Breast epithelium (tissue), 4 donors: ENCODE measurements around the gene CERS5. TPM values are rescaled to one million over a fixed set of nuclear protein-coding genes. Genes with fewer than 3 reads are reported as not detected.

Experiments used
- DNase-seq, 2 donors: peaks; one replicate each; pipeline ENCODE4 v3.0.0-alpha.2; 2019; ENCODE audit warnings: low spot score in 2 of 2
- H3K27ac ChIP-seq, 2 donors: fragments of 200-600 bp; sonication (generic) in 1 of 2; one replicate each; pipeline ENCODE4 v1.5.1; 2016 to 2019; ENCODE audit warnings: mild to moderate bottlenecking in 1 of 2
- H3K27me3 ChIP-seq, 2 donors: fragments of 200-600 bp; sonication (generic) in 1 of 2; one replicate each; pipeline versions ENCODE4 v1.5.1 to v1.6.0; 2017 to 2019; ENCODE audit warnings: control low read depth in 1 of 2, mild to moderate bottlenecking in 1 of 2
- H3K36me3 ChIP-seq: fragments of 200-600 bp; one replicate; pipeline ENCODE4 v1.5.1; 2019
- H3K4me1 ChIP-seq, 2 donors: fragments of 200-600 bp; sonication (generic); one replicate each; pipeline ENCODE4 v1.5.1; 2016 to 2019; ENCODE audit warnings: control low read depth in 1 of 2
- H3K4me3 ChIP-seq, 3 donors: fragments of 200-600 bp; sonication (generic); 1 replicate in 2 of 3; 2 replicates in 1 of 3; pipeline ENCODE4 v1.5.1; 2016 to 2019; ENCODE audit warnings: mild to moderate bottlenecking in 3 of 3, moderate library complexity in 2 of 3
- H3K9me3 ChIP-seq, 2 donors: fragments of 200-600 bp; sonication (generic) in 1 of 2; one replicate each; pipeline ENCODE4 v1.5.1; 2016 to 2019; ENCODE audit warnings: control low read depth in 1 of 2
- POLR2A ChIP-seq: fragments of 450-650 bp; IDR thresholded peaks from one replicate; pipeline ENCODE4 v1.6.1; 2016; ENCODE audit warnings: antibody characterized with exemption, mild to moderate bottlenecking, moderate library complexity
- POLR2AphosphoS5 ChIP-seq, 3 donors: sonication (generic); formaldehyde crosslinking; IDR thresholded peaks; one replicate each; pipeline ENCODE4 v1.6.1; 2017; ENCODE audit warnings: antibody characterized with exemption in 3 of 3
- intact Hi-C: fragments of 100-400 bp; cut with DNase I; formaldehyde crosslinking; loops from one replicate; pipeline ENCODE4 v1.15.1; 2023; ENCODE audit warnings: low total_unique reads
- total RNA-seq, 3 donors: library from RNA; depleted of rRNA; stranded (reverse); fragments of >200 nt; gene quantifications; one replicate each; pipeline ENCODE4 v1.1.0, GENCODE V29; 2016
- TF ChIP-seq, protein P1 (sequence below), 3 donors: fragments of 450-650 bp; IDR thresholded peaks; one replicate each; pipeline ENCODE4 v1.5.1; 2016 to 2017; ENCODE audit warnings: antibody characterized with exemption in 3 of 3, mild to moderate bottlenecking in 3 of 3, moderate library complexity in 3 of 3

The CERS5 gene
- total RNA-seq, 3 donors from 2014 or later: 25.0 to 40.1 (median 32.4) TPM

DNA sequence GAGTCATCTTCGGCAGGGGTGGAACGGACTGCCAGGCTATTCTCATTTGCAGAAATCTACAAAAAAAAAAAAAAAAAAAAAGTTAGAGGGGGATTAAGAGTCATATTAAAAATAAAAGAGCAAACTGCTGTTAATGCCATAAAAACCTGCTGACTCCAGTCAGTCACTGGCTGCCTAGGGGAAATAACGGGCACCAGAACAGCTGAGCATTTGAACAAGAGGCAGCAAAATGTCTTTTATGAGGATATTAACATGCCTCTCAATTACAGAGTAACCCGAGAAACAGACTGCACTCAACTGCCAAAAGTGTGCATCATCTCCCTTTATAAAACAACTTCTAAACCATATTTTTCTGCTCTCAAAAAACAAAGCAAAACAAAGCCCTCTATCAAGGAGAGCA is 28.7 kb upstream of the CERS5 start:
- no peaks in the 10 kb centered on the region for H3K9me3 ChIP-seq
- H3K4me1 ChIP-seq: no peaks in the 10 kb centered on the region
- intact Hi-C loops: no loop called here
- TF ChIP-seq, protein P1, sequence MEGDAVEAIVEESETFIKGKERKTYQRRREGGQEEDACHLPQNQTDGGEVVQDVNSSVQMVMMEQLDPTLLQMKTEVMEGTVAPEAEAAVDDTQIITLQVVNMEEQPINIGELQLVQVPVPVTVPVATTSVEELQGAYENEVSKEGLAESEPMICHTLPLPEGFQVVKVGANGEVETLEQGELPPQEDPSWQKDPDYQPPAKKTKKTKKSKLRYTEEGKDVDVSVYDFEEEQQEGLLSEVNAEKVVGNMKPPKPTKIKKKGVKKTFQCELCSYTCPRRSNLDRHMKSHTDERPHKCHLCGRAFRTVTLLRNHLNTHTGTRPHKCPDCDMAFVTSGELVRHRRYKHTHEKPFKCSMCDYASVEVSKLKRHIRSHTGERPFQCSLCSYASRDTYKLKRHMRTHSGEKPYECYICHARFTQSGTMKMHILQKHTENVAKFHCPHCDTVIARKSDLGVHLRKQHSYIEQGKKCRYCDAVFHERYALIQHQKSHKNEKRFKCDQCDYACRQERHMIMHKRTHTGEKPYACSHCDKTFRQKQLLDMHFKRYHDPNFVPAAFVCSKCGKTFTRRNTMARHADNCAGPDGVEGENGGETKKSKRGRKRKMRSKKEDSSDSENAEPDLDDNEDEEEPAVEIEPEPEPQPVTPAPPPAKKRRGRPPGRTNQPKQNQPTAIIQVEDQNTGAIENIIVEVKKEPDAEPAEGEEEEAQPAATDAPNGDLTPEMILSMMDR (IDR thresholded peaks at IDR 0.05): no peak
- TF ChIP-seq POLR2A (no peak), POLR2AphosphoS5 (IDR thresholded peaks at IDR 0.05) (no peak)
- H3K27me3 ChIP-seq: no peaks in the 10 kb centered on the region
- no peak overlapping the region for H3K27ac ChIP-seq
- no peak for DNase-seq
- no peaks in the 10 kb centered on the region for H3K36me3 ChIP-seq
- H3K4me3 ChIP-seq: no peak overlapping the region

DNA sequence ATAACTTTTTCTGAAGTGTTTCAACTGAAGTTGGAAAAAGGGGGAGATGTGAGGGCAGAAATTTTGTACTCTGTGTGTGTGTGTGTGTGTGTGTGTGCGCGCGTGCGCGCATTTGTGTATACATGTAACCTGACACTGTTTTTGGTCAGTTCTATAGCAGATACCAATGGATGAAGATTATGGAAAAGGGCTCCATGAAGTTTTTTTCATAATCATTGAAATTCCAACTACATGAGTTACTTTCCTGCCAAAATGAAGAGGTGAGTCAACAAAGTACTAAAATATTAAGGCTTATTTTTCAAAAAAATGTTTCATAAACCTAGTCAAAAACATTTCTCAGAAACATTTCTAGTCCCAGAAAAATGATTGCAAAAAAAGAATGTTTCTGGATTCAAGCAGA is 25.7 kb upstream of the CERS5 start:
- TF ChIP-seq, protein P1 (IDR thresholded peaks at IDR 0.05): no peak
- no peak for TF ChIP-seq POLR2AphosphoS5 (IDR thresholded peaks at IDR 0.05)
- TF ChIP-seq POLR2A: no peak
- Histone ChIP-seq H3K27me3 (no peaks in the 10 kb centered on the region), H3K4me3 (no peak overlapping the region), H3K9me3 (no peaks in the 10 kb centered on the region), H3K27ac (peak overlapping the region in 1 of 2 donors; percentile 30), H3K36me3 (no peaks in the 10 kb centered on the region), H3K4me1 (no peaks in the 10 kb centered on the region)
- no peak for DNase-seq
- intact Hi-C loops: no loop called here

DNA sequence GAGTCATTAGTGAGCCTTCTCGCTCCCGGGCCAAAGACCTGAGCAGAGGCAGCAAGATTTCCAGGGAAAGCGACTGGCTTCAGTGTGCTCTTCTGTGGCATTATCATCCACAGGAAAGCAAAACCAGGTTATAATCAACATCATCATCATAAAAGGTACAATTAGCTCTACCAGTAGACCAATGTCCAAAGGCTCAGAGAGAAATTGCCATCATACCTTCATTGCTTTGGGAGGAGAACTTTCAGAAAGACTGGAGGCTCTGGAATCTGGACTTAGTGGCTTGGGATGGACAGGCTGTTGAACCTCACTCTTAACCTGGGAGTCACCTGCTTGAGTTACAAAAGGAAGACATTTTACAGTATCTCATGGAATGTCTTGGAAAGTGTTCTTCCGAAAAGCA is 25.1 kb upstream of the CERS5 start:
- no peak for DNase-seq
- Histone ChIP-seq H3K4me3 (no peak overlapping the region), H3K27me3 (no peaks in the 10 kb centered on the region), H3K27ac (peak overlapping the region in 1 of 2 donors; percentile 30), H3K36me3 (no peaks in the 10 kb centered on the region), H3K9me3 (no peaks in the 10 kb centered on the region), H3K4me1 (no peaks in the 10 kb centered on the region)
- intact Hi-C loops: no loop called here
- TF ChIP-seq, protein P1 (IDR thresholded peaks at IDR 0.05): no peak
- TF ChIP-seq POLR2A (no peak), POLR2AphosphoS5 (IDR thresholded peaks at IDR 0.05) (no peak)

DNA sequence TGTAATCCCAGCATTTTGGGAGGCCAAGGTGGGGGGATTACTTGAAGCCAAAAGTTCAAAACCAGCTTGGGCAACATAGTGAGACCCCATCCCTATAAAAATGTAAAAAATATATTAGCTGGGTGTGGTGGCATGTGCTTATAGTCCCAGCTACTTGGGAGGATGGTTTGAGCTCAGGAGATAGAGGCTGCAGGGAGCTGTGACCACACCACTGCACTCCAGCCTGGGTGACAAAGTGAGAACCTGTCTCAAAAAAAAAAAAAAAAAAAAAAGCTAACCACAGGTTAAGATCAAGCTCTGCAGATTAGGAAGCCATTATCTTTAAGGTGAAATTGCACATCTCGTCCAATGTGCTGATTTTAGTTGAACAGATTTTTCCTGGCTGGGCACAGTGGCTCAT is 23.7 kb upstream of the CERS5 start:
- intact Hi-C loops: no loop called here
- Histone ChIP-seq H3K4me1 (peaks cover 0 to 6% of the 10 kb centered on the region in 2 donors), H3K27ac (no peak overlapping the region), H3K4me3 (no peak overlapping the region), H3K9me3 (no peaks in the 10 kb centered on the region), H3K36me3 (no peaks in the 10 kb centered on the region), H3K27me3 (no peaks in the 10 kb centered on the region)
- TF ChIP-seq POLR2AphosphoS5 (IDR thresholded peaks at IDR 0.05): no peak
- TF ChIP-seq, protein P1 (IDR thresholded peaks at IDR 0.05): no peak
- TF ChIP-seq POLR2A: no peak
- DNase-seq: no peak

DNA sequence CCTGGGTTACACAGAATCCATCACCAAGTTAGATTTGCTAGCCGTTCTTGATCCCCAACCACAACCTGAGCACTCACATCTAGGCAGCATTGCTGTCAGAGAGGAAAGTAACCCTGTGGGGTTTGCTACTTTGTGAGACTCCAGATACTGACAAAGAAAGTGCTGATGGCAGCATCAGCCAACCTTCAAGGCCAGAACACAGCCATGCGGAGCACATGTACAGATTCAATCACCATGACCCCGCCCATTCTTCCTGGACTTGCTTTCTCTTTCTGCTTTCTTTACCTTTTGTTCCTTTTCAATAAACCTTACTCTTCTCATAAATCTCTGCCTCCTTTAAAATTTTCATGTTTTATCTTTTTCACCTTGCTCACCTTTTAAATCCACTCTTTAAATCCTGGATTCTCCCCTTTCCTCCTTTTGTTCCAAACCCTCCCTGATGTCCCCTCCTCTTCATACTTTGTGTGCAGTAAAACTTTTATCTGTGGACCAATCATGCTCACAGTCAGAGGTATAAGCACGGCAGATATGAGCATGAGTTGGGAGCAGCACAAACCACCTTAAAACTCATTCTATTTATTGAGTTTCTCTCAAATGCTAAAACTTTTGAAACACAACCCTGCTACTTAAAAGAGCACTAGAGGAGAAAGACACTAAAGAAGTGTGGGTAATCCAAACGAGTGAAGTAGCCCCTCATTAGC is 21.9 kb upstream of the CERS5 start:
- H3K27me3 ChIP-seq: no peaks in the 10 kb centered on the region
- peak overlapping the region; percentile 73 to 91 for H3K27ac ChIP-seq
- H3K9me3 ChIP-seq: no peaks in the 10 kb centered on the region
- TF ChIP-seq, protein P1 (IDR thresholded peaks at IDR 0.05): no peak
- TF ChIP-seq POLR2A (no peak), POLR2AphosphoS5 (IDR thresholded peaks at IDR 0.05) (no peak)
- H3K4me3 ChIP-seq: no peak overlapping the region
- peaks cover 0 to 6% of the 10 kb centered on the region in 2 donors for H3K4me1 ChIP-seq
- intact Hi-C loops: no loop called here
- H3K36me3 ChIP-seq: no peaks in the 10 kb centered on the region
- no peak for DNase-seq
